Measurements from ENCODE around the gene AKT3.

AKT3 gene

GRCh38 chr1:243850202-243850451 is at the start of gene AKT3:
TSS of gene AKT3 (minus strand) at chr1:243850243. CDS start at chr1:243843170, 7,073 bp downstream.
- TF ChIP-seq CTCF (IDR thresholded peaks at IDR 0.05; ENCODE audit: low read length, missing control alignments), result no peak
- peak; percentile 79 for DNase-seq (ENCODE audit: low read depth)
- H3K4me3 ChIP-seq (replicated peaks; ENCODE audit: low read depth, low read length), result peak within 1 kb of the TSS; percentile 75

- DNase-seq (ENCODE audit: low read depth), result no peak
- TF ChIP-seq CTCF (IDR thresholded peaks at IDR 0.05; ENCODE audit: low read length, missing control alignments), result no peak
- no peak overlapping the region for H3K4me3 ChIP-seq (replicated peaks; ENCODE audit: low read depth, low read length)
Measured at GRCh38 chr1:243898278-243898677, 48.2 kb upstream of the AKT3 start.

- TF ChIP-seq CTCF (IDR thresholded peaks at IDR 0.05; ENCODE audit: low read length, missing control alignments), result no peak
- DNase-seq (ENCODE audit: low read depth), result no peak
- H3K4me3 ChIP-seq (replicated peaks; ENCODE audit: low read depth, low read length), result no peak overlapping the region
Measured at GRCh38 chr1:243896313-243896712, 46.3 kb upstream of the AKT3 start.

- no peak for TF ChIP-seq CTCF (IDR thresholded peaks at IDR 0.05; ENCODE audit: low read length, missing control alignments)
- DNase-seq (ENCODE audit: low read depth), result no peak
- H3K4me3 ChIP-seq (replicated peaks; ENCODE audit: low read depth, low read length), result no peak overlapping the region
Measured at GRCh38 chr1:243892456-243892855, 42.4 kb upstream of the AKT3 start.

- DNase-seq (ENCODE audit: low read depth), result peak; percentile 42
- no peak for TF ChIP-seq CTCF (IDR thresholded peaks at IDR 0.05; ENCODE audit: low read length, missing control alignments)
- H3K4me3 ChIP-seq (replicated peaks; ENCODE audit: low read depth, low read length), result no peak overlapping the region
Measured at GRCh38 chr1:243890576-243890975, 40.5 kb upstream of the AKT3 start.

- no peak overlapping the region for H3K4me3 ChIP-seq (replicated peaks; ENCODE audit: low read depth, low read length)
- DNase-seq (ENCODE audit: low read depth), result no peak
- no peak for TF ChIP-seq CTCF (IDR thresholded peaks at IDR 0.05; ENCODE audit: low read length, missing control alignments)
Measured at GRCh38 chr1:243885806-243886205, 35.8 kb upstream of the AKT3 start.

- TF ChIP-seq CTCF (IDR thresholded peaks at IDR 0.05; ENCODE audit: low read length, missing control alignments), result no peak
- no peak for DNase-seq (ENCODE audit: low read depth)
- no peak overlapping the region for H3K4me3 ChIP-seq (replicated peaks; ENCODE audit: low read depth, low read length)
Measured at GRCh38 chr1:243884603-243885002, 34.6 kb upstream of the AKT3 start.
